GM12878 (cell line): ENCODE results near the gene MCF2L2. TPM values are rescaled to one million over a fixed set of nuclear protein-coding genes. Genes with fewer than 3 reads are reported as not detected.

ENCODE experiments used
- ATAC-seq: fragments of 200-7000 bp; cut with Tn5 transposase; 3 replicates; pipeline ENCODE4 v1.9.1; 2020; ENCODE audit warnings: mild to moderate bottlenecking, moderate library complexity
- BruUV-seq: library from RNA; stranded (reverse); fragments of 400-500 nt; replicated peaks from 2 replicates; lab custom pipeline; 2021; lab: Mats Ljungman, UMichigan
- CTCF ChIA-PET: fragments of 300-600 bp; sonication (Branson Sonifier 250); formaldehyde crosslinking; extraction: SDS; loops from one replicate; lab custom pipeline; 2021; ENCODE audit warnings: inconsistent platforms; lab: Yijun Ruan, JAX
- POLR2A ChIA-PET: fragments of 350-600 bp; formaldehyde crosslinking; extraction: SDS; loops from one replicate; lab custom pipeline; 2021; ENCODE audit warnings: inconsistent platforms; lab: Charles Lee
- RAD21 ChIA-PET: fragments of 300-600 bp; sonication (Branson Sonifier 250); formaldehyde crosslinking; loops from one replicate; lab custom pipeline; 2023; ENCODE audit warnings: antibody characterized with exemption; ENCODE audit not compliant: unreplicated experiment; lab: Charles Lee
- SMC1A ChIA-PET: fragments of 300-600 bp; sonication (Branson Sonifier 250); formaldehyde crosslinking; loops from one replicate; lab custom pipeline; 2023; ENCODE audit not compliant: unreplicated experiment, uncharacterized antibody; lab: Charles Lee
- DNase-seq: peaks from one replicate; pipeline ENCODE4 v3.0.0-alpha.2; 2011; ENCODE audit warnings: low read depth, low spot score
- FAIRE-seq: peaks from 3 replicates; lab custom pipeline; 2011; peaks lifted over from hg19 to GRCh38; lab: Jason Lieb, UNC
- H2AFZ ChIP-seq: 2 replicates; pipeline ENCODE4 v1.6.0; 2011; ENCODE audit warnings: low read depth, low read length, control low read depth; ENCODE audit not compliant: control insufficient read depth
- H3K27ac ChIP-seq: 2 replicates; pipeline ENCODE4 v1.5.1; 2011; ENCODE audit warnings: control low read depth; ENCODE audit not compliant: control insufficient read depth, insufficient read depth
- H3K27me3 ChIP-seq, 2 experiments: replicated peaks in 1 of 2; 2 replicates each; pipeline versions ENCODE4 v1.6.0 to v1.6.1; 2011; ENCODE audit warnings: low read length in 1 of 2; ENCODE audit not compliant: control insufficient read depth in 2 of 2, insufficient read depth in 2 of 2
- H3K36me3 ChIP-seq, 2 experiments: 2 replicates each; pipeline ENCODE4 v1.5.1; 2011; ENCODE audit warnings: low read length in 1 of 2; ENCODE audit not compliant: control insufficient read depth in 2 of 2, insufficient read depth in 2 of 2
- H3K4me1 ChIP-seq: 2 replicates; pipeline ENCODE4 v1.6.1; 2011; ENCODE audit warnings: mild to moderate bottlenecking, low read length, moderate library complexity, mixed read lengths; ENCODE audit not compliant: control insufficient read depth, insufficient read depth
- H3K4me2 ChIP-seq: 2 replicates; pipeline ENCODE4 v1.6.0; 2011; ENCODE audit warnings: control low read depth; ENCODE audit not compliant: control insufficient read depth, insufficient read depth
- H3K4me3 ChIP-seq: fragments of 200-600 bp; sonication (generic); 2 replicates; pipeline ENCODE4 v1.5.1; 2016
- H3K79me2 ChIP-seq: 2 replicates; pipeline ENCODE4 v1.6.0; 2011; ENCODE audit warnings: low read length; ENCODE audit not compliant: control insufficient read depth, insufficient read depth
- H3K9ac ChIP-seq: 2 replicates; pipeline ENCODE4 v1.8.0; 2011; ENCODE audit warnings: low read length, control low read depth, mixed read lengths; ENCODE audit not compliant: control insufficient read depth, insufficient read depth
- H3K9me3 ChIP-seq: replicated peaks from 3 replicates; pipeline ENCODE4 v1.5.1; 2011; ENCODE audit warnings: mild to moderate bottlenecking, low read length; ENCODE audit not compliant: control insufficient read depth, insufficient read depth
- H4K20me1 ChIP-seq: 2 replicates; pipeline ENCODE4 v1.6.0; 2011; ENCODE audit not compliant: control insufficient read depth, insufficient read depth
- BCL3 ChIP-seq: IDR thresholded peaks from 2 replicates; pipeline ENCODE4 v1.6.1; 2011; ENCODE audit warnings: borderline replicate concordance, low read depth, mild to moderate bottlenecking, moderate library complexity, low read length; ENCODE audit not compliant: insufficient read depth, poor library complexity, severe bottlenecking
- GATAD2B ChIP-seq: fragments of 450-650 bp; conservative IDR thresholded peaks from 2 replicates; pipeline ENCODE4 v1.6.1; 2017; ENCODE audit warnings: low read depth, mild to moderate bottlenecking, moderate library complexity
- HDAC6 ChIP-seq: fragments of 200-600 bp; sonication (generic); IDR thresholded peaks from one replicate; pipeline ENCODE4 v1.8.0; 2017; ENCODE audit warnings: antibody characterized with exemption; ENCODE audit not compliant: unreplicated experiment
- LARP7 ChIP-seq: fragments of 450-650 bp; IDR thresholded peaks from 2 replicates; pipeline ENCODE4 v1.6.1; 2017; ENCODE audit warnings: mild to moderate bottlenecking
- SUZ12 ChIP-seq: fragments of 200-600 bp; sonication (generic); IDR thresholded peaks from one replicate; pipeline ENCODE4 v1.6.1; 2018; ENCODE audit warnings: antibody characterized with exemption, mild to moderate bottlenecking; ENCODE audit not compliant: unreplicated experiment
- WGBS: methylation state at CpG from one replicate; pipeline ENCODE4 v1.1.6; 2016; ENCODE audit warnings: low lambda C conversion rate; ENCODE audit not compliant: insufficient replicate concordance, insufficient coverage; ENCODE audit errors: missing lambda C conversion rate; 5-methylcytosine and 5-hydroxymethylcytosine counted together
- in situ Hi-C: fragments of 300-500 bp; cut with MboI; formaldehyde crosslinking; loops from 9 replicates; pipeline ENCODE4 v1.14.3; 2018; ENCODE audit warnings: mixed read lengths
- intact Hi-C: fragments of 100-400 bp; cut with micrococcal nuclease; formaldehyde crosslinking; loops from one replicate; pipeline ENCODE4 v1.14.2; 2022; ENCODE audit not compliant: unreplicated experiment
- polyA plus RNA-seq, 11 experiments: library from polyadenylated mRNA; depleted of rRNA in 4 of 11; unstranded in 6 of 11; stranded (reverse) in 5 of 11; fragments of >200 nt; fragmentation: Nextera tagmentation in 4 of 11; fragmentation: Illumina TruSeq in 1 of 11; extraction: Ambion mirVana in 4 of 11; extraction: Trizol in 1 of 11; gene quantifications; 1 replicate in 1 of 11; 2 replicates in 10 of 11; pipeline versions ENCODE4 v1.2.1 to v1.2.3, GENCODE V29; 2011 to 2016; ENCODE audit warnings: inconsistent platforms in 2 of 11, missing spikeins in 2 of 11, low read depth in 1 of 11
- total RNA-seq, 4 experiments: library from RNA; depleted of rRNA in 3 of 4; stranded (reverse); fragments of >200 nt in 3 of 4; fragmentation: Illumina TruSeq in 1 of 4; extraction: Trizol in 1 of 4; gene quantifications; 2 replicates each; pipeline versions ENCODE4 v1.2.1 to v1.2.3, GENCODE V29; 2013 to 2021

MCF2L2 gene
- total and polyA plus RNA-seq, 10 of the 15 experiments (the other 5 are each of a cell fraction or from before 2014, with no cell fraction given): 0.37 to 2.8 (median 1.4) TPM

GRCh38 chr3:183254487-183255347 is 173.7 kb downstream of the MCF2L2 start:
- H3K36me3 ChIP-seq: no peaks in the 10 kb centered on the region
- H3K79me2 ChIP-seq: no peaks in the 10 kb centered on the region
- CTCF ChIA-PET: interaction anchor here (4.3 kb wide), 1 partner anchor 127 kb away, joined by 19 read pairs; no protein-coding TSS in a partner anchor
- WGBS: 30% methylated on average over 29 of the region's 49 CpGs
- SMC1A ChIA-PET: interaction anchor here (0.7 to 2.6 kb wide), 2 partner anchors 30 to 114 kb away, joined by 3 to 10 read pairs; no protein-coding TSS in a partner anchor
- H3K4me1 ChIP-seq: no peaks in the 10 kb centered on the region
- POLR2A ChIA-PET: no interaction called here
- BruUV-seq: no TSS peak
- H3K4me2 ChIP-seq: peak overlapping the region; percentile 64; the same call in 1 of the 2 replicates
- H3K27me3 ChIP-seq: peaks cover 9 to 24% of the 10 kb centered on the region in 2 experiments
- DNase-seq: no peak
- H3K4me3 ChIP-seq: no peak overlapping the region; the same call in 1 of the 2 replicates
- in situ Hi-C loops: no loop called here
- no peak overlapping the region for H3K27ac ChIP-seq
- peak; percentile 37 for ATAC-seq
- FAIRE-seq: no peak
- TF ChIP-seq BCL3 (no peak), SUZ12 (peak; percentile 96), LARP7 (0 out of 2 replicates have a peak, but pooled peaks have one; percentile 28), GATAD2B (peak; percentile 53; the same call in 1 of the 2 replicates), HDAC6 (no peak)
- H3K9me3 ChIP-seq: no peaks in the 10 kb centered on the region
- intact Hi-C loops: no loop called here
- H4K20me1 ChIP-seq: 0 out of 2 replicates have a peak, but pooled peaks cover 2% of the 10 kb centered on the region
- H2AFZ ChIP-seq: no peak overlapping the region
- RAD21 ChIA-PET: interaction anchor here (0.7 to 2.1 kb wide), 3 partner anchors 31 to 128 kb away, joined by 3 to 9 read pairs (median 3); no protein-coding TSS in a partner anchor
- H3K9ac ChIP-seq: no peak overlapping the region
